GM18502 (cell line): Measurements from ENCODE around the gene MUC6.

Experiments
- ATAC-seq: cut with Tn5 transposase; IDR thresholded peaks from one replicate; pipeline ENCODE4 v1.9.1; 2021; ENCODE audit warnings: mild to moderate bottlenecking; ENCODE audit not compliant: unreplicated experiment, poor library complexity

MUC6 gene

GRCh38 chr11:1010551-1011319 is 25.8 kb downstream of the MUC6 start:
- no peak for ATAC-seq

GRCh38 chr11:1009991-1010390 is 26.5 kb downstream of the MUC6 start:
- no peak for ATAC-seq

GRCh38 chr11:1009371-1009770 is 27.1 kb downstream of the MUC6 start:
- no peak for ATAC-seq

GRCh38 chr11:1008803-1009145 is 27.7 kb downstream of the MUC6 start:
- ATAC-seq: no peak

GRCh38 chr11:1008001-1008802 is 28.3 kb downstream of the MUC6 start:
- no peak for ATAC-seq

- no peak for ATAC-seq
Measured at GRCh38 chr11:1007279-1007678, 29.2 kb downstream of the MUC6 start.

GRCh38 chr11:1006762-1007161 is 29.8 kb downstream of the MUC6 start:
- ATAC-seq: no peak

GRCh38 chr11:1005928-1006327 is 30.6 kb downstream of the MUC6 start:
- ATAC-seq: no peak

GRCh38 chr11:1003159-1003558 is 33.4 kb downstream of the MUC6 start:
- no peak for ATAC-seq

GRCh38 chr11:1002406-1002984 is 34.0 kb downstream of the MUC6 start:
- ATAC-seq: no peak

GRCh38 chr11:1001617-1002405 is 34.7 kb downstream of the MUC6 start:
- no peak for ATAC-seq

- no peak for ATAC-seq
Measured at GRCh38 chr11:1000357-1001278, 35.9 kb downstream of the MUC6 start.

GRCh38 chr11:999009-999408 is 37.5 kb downstream of the MUC6 start:
- no peak for ATAC-seq

- ATAC-seq: no peak
Measured at GRCh38 chr11:997907-998306, 38.6 kb downstream of the MUC6 start.

- ATAC-seq: no peak
Measured at GRCh38 chr11:996681-997080, 39.8 kb downstream of the MUC6 start.

- peak; percentile 73 for ATAC-seq
Measured at GRCh38 chr11:995752-996420, 40.6 kb downstream of the MUC6 start.

- ATAC-seq: no peak
Measured at GRCh38 chr11:995044-995751, 41.3 kb downstream of the MUC6 start.

- ATAC-seq: no peak
Measured at GRCh38 chr11:993632-994167, 42.8 kb downstream of the MUC6 start.
